ENCODE data around the gene FERMT2. TPM values are rescaled to one million over a fixed set of nuclear protein-coding genes. Genes with fewer than 3 reads are reported as not detected.

FERMT2 gene
- total RNA-seq, 1 experiment from 2014 or later = 33.3 TPM

DNA sequence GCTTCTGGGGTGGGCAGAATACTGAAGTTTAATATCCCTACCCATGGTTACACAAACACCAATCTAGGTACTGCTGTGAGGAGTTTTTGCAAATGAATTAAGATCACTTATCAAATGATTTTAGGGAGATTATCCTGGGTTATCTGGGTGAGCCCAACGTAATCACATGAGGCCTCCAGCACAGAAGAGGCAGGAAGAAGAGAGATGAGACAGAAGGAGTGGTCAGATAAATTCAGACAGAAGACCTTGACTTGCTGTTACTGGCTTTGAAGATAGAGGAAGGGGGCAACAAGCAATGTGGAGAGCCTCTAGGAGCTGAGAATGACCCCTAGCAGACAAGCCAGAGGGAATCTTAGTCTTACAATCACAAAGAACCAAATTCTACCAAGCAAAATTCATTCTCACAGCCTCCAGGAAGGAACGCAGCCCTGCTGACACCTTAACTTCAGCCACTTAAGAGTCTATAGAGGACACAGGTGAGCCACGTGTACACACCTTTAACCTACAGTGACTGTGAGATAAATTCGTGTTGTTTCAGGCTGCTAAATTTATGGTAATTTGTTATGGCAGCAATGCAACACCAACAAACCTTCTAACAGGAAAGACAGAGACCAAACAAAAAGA is 49.4 kb downstream of the FERMT2 start:
- DNase-seq (ENCODE audit: low read depth, low spot score) (no peak), ATAC-seq (no peak)
- TF ChIP-seq SIN3A (IDR thresholded peaks at IDR 0.05; ENCODE audit: borderline replicate concordance, insufficient read depth, low read depth, low read length) = no peak
- TF ChIP-seq, protein P1, sequence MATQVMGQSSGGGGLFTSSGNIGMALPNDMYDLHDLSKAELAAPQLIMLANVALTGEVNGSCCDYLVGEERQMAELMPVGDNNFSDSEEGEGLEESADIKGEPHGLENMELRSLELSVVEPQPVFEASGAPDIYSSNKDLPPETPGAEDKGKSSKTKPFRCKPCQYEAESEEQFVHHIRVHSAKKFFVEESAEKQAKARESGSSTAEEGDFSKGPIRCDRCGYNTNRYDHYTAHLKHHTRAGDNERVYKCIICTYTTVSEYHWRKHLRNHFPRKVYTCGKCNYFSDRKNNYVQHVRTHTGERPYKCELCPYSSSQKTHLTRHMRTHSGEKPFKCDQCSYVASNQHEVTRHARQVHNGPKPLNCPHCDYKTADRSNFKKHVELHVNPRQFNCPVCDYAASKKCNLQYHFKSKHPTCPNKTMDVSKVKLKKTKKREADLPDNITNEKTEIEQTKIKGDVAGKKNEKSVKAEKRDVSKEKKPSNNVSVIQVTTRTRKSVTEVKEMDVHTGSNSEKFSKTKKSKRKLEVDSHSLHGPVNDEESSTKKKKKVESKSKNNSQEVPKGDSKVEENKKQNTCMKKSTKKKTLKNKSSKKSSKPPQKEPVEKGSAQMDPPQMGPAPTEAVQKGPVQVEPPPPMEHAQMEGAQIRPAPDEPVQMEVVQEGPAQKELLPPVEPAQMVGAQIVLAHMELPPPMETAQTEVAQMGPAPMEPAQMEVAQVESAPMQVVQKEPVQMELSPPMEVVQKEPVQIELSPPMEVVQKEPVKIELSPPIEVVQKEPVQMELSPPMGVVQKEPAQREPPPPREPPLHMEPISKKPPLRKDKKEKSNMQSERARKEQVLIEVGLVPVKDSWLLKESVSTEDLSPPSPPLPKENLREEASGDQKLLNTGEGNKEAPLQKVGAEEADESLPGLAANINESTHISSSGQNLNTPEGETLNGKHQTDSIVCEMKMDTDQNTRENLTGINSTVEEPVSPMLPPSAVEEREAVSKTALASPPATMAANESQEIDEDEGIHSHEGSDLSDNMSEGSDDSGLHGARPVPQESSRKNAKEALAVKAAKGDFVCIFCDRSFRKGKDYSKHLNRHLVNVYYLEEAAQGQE (IDR thresholded peaks at IDR 0.05; ENCODE audit: insufficient read depth in 1 of 2, low read depth in 2 of 2, low read length in 1 of 2) = no peak
- H3K27ac ChIP-seq (ENCODE audit: low read length) = no peak overlapping the region
- no peaks in the 10 kb centered on the region for H3K9me3 ChIP-seq (ENCODE audit: control insufficient read depth, insufficient read depth, low read depth, low read length)
- peaks cover 6% of the 10 kb centered on the region for H3K4me1 ChIP-seq (ENCODE audit: control insufficient read depth, insufficient read depth, low read length)
- no peaks in the 10 kb centered on the region for H3K27me3 ChIP-seq (ENCODE audit: control insufficient read depth, insufficient read depth, low read length)
- intact Hi-C loops (cut with micrococcal nuclease; ENCODE audit: unreplicated experiment) (no loop called here), in situ Hi-C loops (cut with HindIII; ENCODE audit: low pct_unique_long_range_greater_than_20kb, low sequenced_read_pairs) (no loop called here)
- CTCF ChIA-PET = no interaction called here
- POLR2A ChIA-PET = no interaction called here
- H3K4me3 ChIP-seq (ENCODE audit: low read depth in 2 of 2, low read length in 2 of 2) = no peak overlapping the region
- H3K36me3 ChIP-seq (ENCODE audit: control insufficient read depth, insufficient read depth, low read length) = no peaks in the 10 kb centered on the region
- no TSS peak for BruUV-seq (replicated peaks)

DNA sequence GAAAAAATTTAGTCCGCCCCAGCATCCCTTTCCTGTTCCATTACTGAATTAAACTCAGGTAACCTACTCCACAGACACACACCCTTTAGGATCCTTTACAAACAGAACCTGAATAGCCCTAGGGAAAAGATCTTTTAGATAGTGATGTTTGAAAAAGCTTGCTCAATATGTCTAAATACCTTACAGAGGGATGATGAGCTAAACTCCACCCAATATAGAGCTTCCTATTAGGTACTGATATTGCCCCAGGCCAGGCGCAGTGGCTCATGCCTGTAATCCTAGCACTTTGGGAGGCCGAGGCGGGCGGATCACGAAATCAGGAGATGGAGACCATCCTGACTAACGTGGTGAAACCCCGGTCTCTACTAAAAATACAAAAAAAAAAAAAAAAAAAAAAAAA is 50.1 kb downstream of the FERMT2 start:
- Histone ChIP-seq H3K4me3 (ENCODE audit: low read depth in 2 of 2, low read length in 2 of 2) (no peak overlapping the region), H3K4me1 (ENCODE audit: control insufficient read depth, insufficient read depth, low read length) (no peaks in the 10 kb centered on the region; the same call in 1 of the 2 replicates), H3K27ac (ENCODE audit: low read length) (no peak overlapping the region), H3K9me3 (ENCODE audit: control insufficient read depth, insufficient read depth, low read depth, low read length) (no peaks in the 10 kb centered on the region), H3K27me3 (ENCODE audit: control insufficient read depth, insufficient read depth, low read length) (no peaks in the 10 kb centered on the region), H3K36me3 (ENCODE audit: control insufficient read depth, insufficient read depth, low read length) (no peaks in the 10 kb centered on the region)
- intact Hi-C loops (cut with micrococcal nuclease; ENCODE audit: unreplicated experiment) (no loop called here), in situ Hi-C loops (cut with HindIII; ENCODE audit: low pct_unique_long_range_greater_than_20kb, low sequenced_read_pairs) (no loop called here)
- CTCF ChIA-PET = no interaction called here
- ATAC-seq (no peak), DNase-seq (ENCODE audit: low read depth, low spot score) (no peak)
- TF ChIP-seq SIN3A (IDR thresholded peaks at IDR 0.05; ENCODE audit: borderline replicate concordance, insufficient read depth, low read depth, low read length) = no peak
- TF ChIP-seq POLR2AphosphoS5 (IDR thresholded peaks at IDR 0.05; ENCODE audit: low read depth, low read length) = no peak
- TF ChIP-seq, protein P2, sequence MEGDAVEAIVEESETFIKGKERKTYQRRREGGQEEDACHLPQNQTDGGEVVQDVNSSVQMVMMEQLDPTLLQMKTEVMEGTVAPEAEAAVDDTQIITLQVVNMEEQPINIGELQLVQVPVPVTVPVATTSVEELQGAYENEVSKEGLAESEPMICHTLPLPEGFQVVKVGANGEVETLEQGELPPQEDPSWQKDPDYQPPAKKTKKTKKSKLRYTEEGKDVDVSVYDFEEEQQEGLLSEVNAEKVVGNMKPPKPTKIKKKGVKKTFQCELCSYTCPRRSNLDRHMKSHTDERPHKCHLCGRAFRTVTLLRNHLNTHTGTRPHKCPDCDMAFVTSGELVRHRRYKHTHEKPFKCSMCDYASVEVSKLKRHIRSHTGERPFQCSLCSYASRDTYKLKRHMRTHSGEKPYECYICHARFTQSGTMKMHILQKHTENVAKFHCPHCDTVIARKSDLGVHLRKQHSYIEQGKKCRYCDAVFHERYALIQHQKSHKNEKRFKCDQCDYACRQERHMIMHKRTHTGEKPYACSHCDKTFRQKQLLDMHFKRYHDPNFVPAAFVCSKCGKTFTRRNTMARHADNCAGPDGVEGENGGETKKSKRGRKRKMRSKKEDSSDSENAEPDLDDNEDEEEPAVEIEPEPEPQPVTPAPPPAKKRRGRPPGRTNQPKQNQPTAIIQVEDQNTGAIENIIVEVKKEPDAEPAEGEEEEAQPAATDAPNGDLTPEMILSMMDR (IDR thresholded peaks at IDR 0.05) = no peak
- no peak for TF ChIP-seq TCF7L2 (IDR thresholded peaks at IDR 0.05; ENCODE audit: low read depth, low read length)
- TF ChIP-seq, protein P1 (IDR thresholded peaks at IDR 0.05; ENCODE audit: insufficient read depth in 1 of 2, low read depth in 2 of 2, low read length in 1 of 2) = no peak
- BruUV-seq (replicated peaks) = no TSS peak
- POLR2A ChIA-PET = no interaction called here
